ENCODE measurements around the gene SLBP. TPM values are rescaled to one million over a fixed set of nuclear protein-coding genes. Genes with fewer than 3 reads are reported as not detected.

The SLBP gene
- total RNA-seq, 1 experiment from 2014 or later = 98.3 TPM

- Histone ChIP-seq H3K4me3 (ENCODE audit: low read length) (peak overlapping the region; percentile 94), H3K4me1 (ENCODE audit: insufficient read depth, low read length) (peaks cover 30% of the 10 kb centered on the region), H3F3A (ENCODE audit: low read length, unreplicated experiment) (no peaks in the 10 kb centered on the region), H3K9me2 (replicated peaks; ENCODE audit: low read length) (no peaks in the 10 kb centered on the region), H3K4me2 (ENCODE audit: low read length) (peak overlapping the region; percentile 85), H3K9me3 (ENCODE audit: low read length) (no peaks in the 10 kb centered on the region), H4K20me1 (ENCODE audit: low read length) (no peaks in the 10 kb centered on the region), H3K9ac (ENCODE audit: low read length) (peak overlapping the region; percentile 82), H2AFZ (ENCODE audit: low read length) (no peak overlapping the region), H3K27ac (ENCODE audit: low read length) (no peak overlapping the region), H3K79me2 (ENCODE audit: low read length) (peaks cover 71% of the 10 kb centered on the region), H3K36me3 (ENCODE audit: low read depth, low read length) (peaks cover 17% of the 10 kb centered on the region), H3K27me3 (ENCODE audit: low read length) (no peaks in the 10 kb centered on the region)
- no peak for DNase-seq
- POLR2A ChIA-PET (ENCODE audit: unreplicated experiment) = no interaction called here
- no peak for TF ChIP-seq EZH2phosphoT487 (IDR thresholded peaks at IDR 0.05; ENCODE audit: borderline replicate concordance, low read length)
- TF ChIP-seq EZH2 (IDR thresholded peaks at IDR 0.05; ENCODE audit: low read length, unreplicated experiment) = no peak
- TF ChIP-seq CTCF (conservative IDR thresholded peaks at IDR 0.05; ENCODE audit: low read depth, low read length) = no peak
- no TSS peak for BruUV-seq (replicated peaks)
- intact Hi-C loops (cut with micrococcal nuclease) = no loop called here
- CTCF ChIA-PET = interaction anchor here (1.4 kb wide), 1 partner anchor 29 kb away, joined by 4 read pairs; no protein-coding TSS in a partner anchor
- ATAC-seq = peak; percentile 1; the same call in 1 of the 2 replicates
Observed at GRCh38 chr4:1721666-1722550, 9.8 kb upstream of the SLBP start.

- H3K9me2 ChIP-seq (replicated peaks; ENCODE audit: low read length) = no peaks in the 10 kb centered on the region
- H3K27me3 ChIP-seq (ENCODE audit: low read length) = no peaks in the 10 kb centered on the region
- H3K79me2 ChIP-seq (ENCODE audit: low read length) = peaks cover 78% of the 10 kb centered on the region
- peaks cover 13% of the 10 kb centered on the region for H3K36me3 ChIP-seq (ENCODE audit: low read depth, low read length)
- no peaks in the 10 kb centered on the region for H4K20me1 ChIP-seq (ENCODE audit: low read length)
- H3K9me3 ChIP-seq (ENCODE audit: low read length) = no peaks in the 10 kb centered on the region
- ATAC-seq = peak; percentile 83
- H3K4me2 ChIP-seq (ENCODE audit: low read length) = peak within 1 kb of the TSS; percentile 99
- POLR2A ChIA-PET (ENCODE audit: unreplicated experiment) = interaction anchor here (0.6 to 0.7 kb wide), 2 partner anchors 9 to 38 kb away, joined by 3 to 10 read pairs; partner anchors contain the start of gene SLBP
- peak within 1 kb of the TSS; percentile 82 for H3K9ac ChIP-seq (ENCODE audit: low read length)
- H3F3A ChIP-seq (ENCODE audit: low read length, unreplicated experiment) = no peaks in the 10 kb centered on the region
- H3K4me3 ChIP-seq (ENCODE audit: low read length) = peak within 1 kb of the TSS; percentile 94
- CTCF ChIA-PET = no interaction called here
- peaks cover 22% of the 10 kb centered on the region for H3K4me1 ChIP-seq (ENCODE audit: insufficient read depth, low read length)
- peak; percentile 94 for DNase-seq
- intact Hi-C loops (cut with micrococcal nuclease) = no loop called here
- peak within 1 kb of the TSS; percentile 51 for H3K27ac ChIP-seq (ENCODE audit: low read length)
- BruUV-seq (replicated peaks) = no TSS peak
- peak within 1 kb of the TSS; percentile 41; the same call in 1 of the 2 replicates for H2AFZ ChIP-seq (ENCODE audit: low read length)
- TF ChIP-seq EZH2 (IDR thresholded peaks at IDR 0.05; ENCODE audit: low read length, unreplicated experiment) = no peak
- TF ChIP-seq CTCF (conservative IDR thresholded peaks at IDR 0.05; ENCODE audit: low read depth, low read length) = no peak
- no peak for TF ChIP-seq EZH2phosphoT487 (IDR thresholded peaks at IDR 0.05; ENCODE audit: borderline replicate concordance, low read length)
Observed at GRCh38 chr4:1721003-1721665, 9.0 kb upstream of the SLBP start, which contains the start of the genes TACC3 and TMEM129. TACC3 (plus strand) TSS chr4:1721521; CDS start chr4:1723422, 1,901 bp downstream. TMEM129 (minus strand) TSS chr4:1721323; CDS start chr4:1720837, 486 bp downstream.
